ENCODE measurements around the gene MAP3K12. TPM values are rescaled to one million over a fixed set of nuclear protein-coding genes. Genes with fewer than 3 reads are reported as not detected.
A peak's percentile ranks its signal among the peaks of the same experiment; 100 is the strongest.

The MAP3K12 gene
- total and polyA plus RNA-seq, 2 donors (not counting 1 experiment from before 2014, with no cell fraction given): 31.6 to 40.8 TPM

DNA sequence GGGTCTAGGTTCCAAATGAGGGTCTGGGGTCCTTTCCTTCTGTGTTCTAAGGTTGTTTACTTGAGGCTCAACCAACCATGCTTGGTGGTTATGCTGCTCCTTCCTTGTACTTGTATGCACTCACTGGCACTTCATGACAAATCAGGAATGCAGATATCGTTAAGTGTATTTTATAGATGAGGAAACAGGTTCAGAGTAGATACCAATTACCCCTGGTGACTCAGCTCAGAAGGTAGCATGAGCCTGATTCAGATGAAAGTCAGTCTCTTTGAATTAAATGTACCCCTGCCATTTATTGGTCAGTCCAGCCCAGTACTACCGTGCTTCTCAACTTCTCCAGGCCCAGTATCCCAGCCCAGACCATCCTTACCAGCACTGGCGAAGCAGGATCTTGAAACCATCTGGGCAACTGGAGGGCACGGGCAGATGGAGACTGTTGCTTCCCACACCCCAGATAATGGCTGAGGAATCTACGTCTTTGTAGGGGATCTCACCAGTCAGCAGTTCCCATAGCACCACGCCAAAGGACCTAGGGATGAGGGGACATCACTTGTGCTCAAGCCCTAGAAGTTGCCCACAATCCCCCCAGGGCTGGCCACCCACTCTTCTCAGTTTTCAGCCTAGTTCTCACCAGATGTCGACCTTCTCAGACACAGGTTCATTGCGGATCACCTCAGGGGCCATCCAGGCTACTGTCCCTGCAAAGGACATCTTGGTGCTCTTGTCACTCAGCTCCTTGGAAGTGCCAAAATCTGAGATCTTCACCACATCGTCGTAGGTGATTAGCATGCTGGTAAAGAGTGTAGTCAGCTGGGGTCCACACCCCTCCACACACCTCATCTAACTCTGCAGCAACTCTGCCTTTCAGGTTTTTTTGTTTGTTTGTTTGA lies 14.3 kb downstream of the MAP3K12 start:
- peaks cover 45% of the 10 kb centered on the region for H3K36me3 ChIP-seq (ENCODE audit: control insufficient read depth, insufficient read depth, low read length)
- H3K79me2 ChIP-seq (ENCODE audit: control insufficient read depth, insufficient read depth, low read length): peaks cover 4% of the 10 kb centered on the region
- no peaks in the 10 kb centered on the region for H3K27me3 ChIP-seq (ENCODE audit: control insufficient read depth, insufficient read depth, low read length)
- H3K4me2 ChIP-seq (ENCODE audit: extremely low read depth, insufficient read depth, low read length): no peak overlapping the region
- H3K27ac ChIP-seq (ENCODE audit: insufficient read depth, low read length): no peak overlapping the region
- peaks cover 18% of the 10 kb centered on the region for H3K4me1 ChIP-seq (ENCODE audit: control insufficient read depth, extremely low read depth, insufficient read depth, low read length)
- DNase-seq (ENCODE audit: low read depth in 2 of 2): peak in 1 of 2 donors; percentile 45
- no peak overlapping the region for H3K4me3 ChIP-seq (replicated peaks in 1 of 4; ENCODE audit: control extremely low read depth in 1 of 4, insufficient read depth in 1 of 4, low read depth in 3 of 4, low read length in 4 of 4)
- TF ChIP-seq EZH2 (IDR thresholded peaks at IDR 0.05; ENCODE audit: low read length, missing control alignments): no peak
- TF ChIP-seq, protein P1, sequence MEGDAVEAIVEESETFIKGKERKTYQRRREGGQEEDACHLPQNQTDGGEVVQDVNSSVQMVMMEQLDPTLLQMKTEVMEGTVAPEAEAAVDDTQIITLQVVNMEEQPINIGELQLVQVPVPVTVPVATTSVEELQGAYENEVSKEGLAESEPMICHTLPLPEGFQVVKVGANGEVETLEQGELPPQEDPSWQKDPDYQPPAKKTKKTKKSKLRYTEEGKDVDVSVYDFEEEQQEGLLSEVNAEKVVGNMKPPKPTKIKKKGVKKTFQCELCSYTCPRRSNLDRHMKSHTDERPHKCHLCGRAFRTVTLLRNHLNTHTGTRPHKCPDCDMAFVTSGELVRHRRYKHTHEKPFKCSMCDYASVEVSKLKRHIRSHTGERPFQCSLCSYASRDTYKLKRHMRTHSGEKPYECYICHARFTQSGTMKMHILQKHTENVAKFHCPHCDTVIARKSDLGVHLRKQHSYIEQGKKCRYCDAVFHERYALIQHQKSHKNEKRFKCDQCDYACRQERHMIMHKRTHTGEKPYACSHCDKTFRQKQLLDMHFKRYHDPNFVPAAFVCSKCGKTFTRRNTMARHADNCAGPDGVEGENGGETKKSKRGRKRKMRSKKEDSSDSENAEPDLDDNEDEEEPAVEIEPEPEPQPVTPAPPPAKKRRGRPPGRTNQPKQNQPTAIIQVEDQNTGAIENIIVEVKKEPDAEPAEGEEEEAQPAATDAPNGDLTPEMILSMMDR (conservative IDR thresholded peaks at IDR 0.05 in 1 of 2, IDR thresholded peaks at IDR 0.05 in 1 of 2; ENCODE audit: low read depth in 1 of 2, low read length in 2 of 2): no peak
- no peaks in the 10 kb centered on the region for H4K20me1 ChIP-seq (ENCODE audit: control insufficient read depth, extremely low read depth, insufficient read depth, low read length)
- H3K9ac ChIP-seq (ENCODE audit: insufficient read depth, low read length): no peak overlapping the region
- H2AFZ ChIP-seq (ENCODE audit: low read length): no peak overlapping the region
- no peaks in the 10 kb centered on the region for H3K9me3 ChIP-seq (ENCODE audit: control insufficient read depth, insufficient read depth, low read depth, low read length)

DNA sequence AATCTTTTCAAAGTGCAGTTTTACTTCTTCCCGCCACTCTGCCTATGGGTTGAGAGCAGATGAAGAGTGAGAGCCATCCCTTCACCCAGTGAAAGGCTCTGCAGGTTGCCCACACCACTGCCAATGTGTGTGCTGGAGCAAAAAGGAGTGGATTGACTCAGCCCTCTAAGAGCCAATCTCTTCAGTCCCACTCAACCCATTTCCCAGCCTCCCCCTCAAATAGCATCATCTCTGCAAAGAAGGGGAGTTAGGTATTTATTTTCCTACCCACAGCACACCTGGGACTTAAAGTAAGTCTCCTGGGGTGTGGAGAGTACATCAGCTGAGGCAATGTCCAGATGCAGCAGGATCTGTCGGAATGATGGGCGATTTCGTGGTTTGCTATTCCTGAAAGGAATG lies 15.3 kb downstream of the MAP3K12 start:
- no peak overlapping the region for H3K27ac ChIP-seq (ENCODE audit: insufficient read depth, low read length)
- H3K4me2 ChIP-seq (ENCODE audit: extremely low read depth, insufficient read depth, low read length): no peak overlapping the region
- H4K20me1 ChIP-seq (ENCODE audit: control insufficient read depth, extremely low read depth, insufficient read depth, low read length): no peaks in the 10 kb centered on the region
- no peak overlapping the region for H3K9ac ChIP-seq (ENCODE audit: insufficient read depth, low read length)
- no peak for DNase-seq (ENCODE audit: low read depth in 2 of 2)
- TF ChIP-seq EZH2 (IDR thresholded peaks at IDR 0.05; ENCODE audit: low read length, missing control alignments): no peak
- TF ChIP-seq, protein P1 (conservative IDR thresholded peaks at IDR 0.05 in 1 of 2, IDR thresholded peaks at IDR 0.05 in 1 of 2; ENCODE audit: low read depth in 1 of 2, low read length in 2 of 2): no peak
- no peak overlapping the region for H2AFZ ChIP-seq (ENCODE audit: low read length)
- H3K9me3 ChIP-seq (ENCODE audit: control insufficient read depth, insufficient read depth, low read depth, low read length): no peaks in the 10 kb centered on the region
- H3K36me3 ChIP-seq (ENCODE audit: control insufficient read depth, insufficient read depth, low read length): peaks cover 47% of the 10 kb centered on the region
- no peaks in the 10 kb centered on the region for H3K27me3 ChIP-seq (ENCODE audit: control insufficient read depth, insufficient read depth, low read length)
- H3K4me3 ChIP-seq (replicated peaks in 1 of 4; ENCODE audit: control extremely low read depth in 1 of 4, insufficient read depth in 1 of 4, low read depth in 3 of 4, low read length in 4 of 4): no peak overlapping the region
- H3K4me1 ChIP-seq (ENCODE audit: control insufficient read depth, extremely low read depth, insufficient read depth, low read length): peaks cover 24% of the 10 kb centered on the region
- peaks cover 4% of the 10 kb centered on the region for H3K79me2 ChIP-seq (ENCODE audit: control insufficient read depth, insufficient read depth, low read length)

DNA sequence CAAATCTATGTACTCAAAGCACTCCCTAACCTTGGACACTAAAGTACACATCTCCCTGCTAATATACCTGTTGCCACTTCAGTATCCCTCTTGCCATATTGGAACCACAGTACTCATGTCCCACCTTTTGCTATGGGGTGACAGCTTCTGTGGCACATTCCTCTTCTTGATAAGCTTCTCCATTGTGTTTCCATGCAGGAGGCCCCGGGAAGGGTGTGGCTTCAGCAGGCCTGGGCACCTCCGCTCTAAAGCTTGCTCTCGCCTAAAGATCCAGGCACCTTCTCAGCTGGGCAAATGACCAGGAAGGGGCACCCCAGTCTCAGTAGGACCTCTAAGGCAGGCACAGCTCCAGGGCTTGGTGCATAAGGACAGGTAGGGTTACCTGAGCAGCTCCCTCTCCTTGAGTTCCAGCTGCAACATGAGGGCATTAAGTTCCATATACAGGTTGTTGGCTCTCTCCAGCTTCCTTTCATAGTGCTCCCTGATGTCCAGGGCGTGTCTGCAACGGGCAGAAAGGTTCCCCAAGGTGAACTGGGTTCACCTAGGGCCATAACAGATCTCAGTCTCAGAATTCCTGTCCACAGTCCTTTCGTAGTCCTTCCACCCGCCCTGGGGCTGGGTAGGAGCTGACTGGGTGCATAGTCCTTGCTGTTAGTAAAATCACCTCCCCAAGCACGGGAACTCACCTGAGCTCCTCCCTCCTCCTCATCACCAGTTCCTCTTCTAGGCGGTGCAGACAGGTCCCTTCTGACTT lies 15.9 kb downstream of the MAP3K12 start:
- H3K27me3 ChIP-seq (ENCODE audit: control insufficient read depth, insufficient read depth, low read length): no peaks in the 10 kb centered on the region
- no peaks in the 10 kb centered on the region for H4K20me1 ChIP-seq (ENCODE audit: control insufficient read depth, extremely low read depth, insufficient read depth, low read length)
- no peak for DNase-seq (ENCODE audit: low read depth in 2 of 2)
- no peak overlapping the region for H2AFZ ChIP-seq (ENCODE audit: low read length)
- no peak overlapping the region for H3K27ac ChIP-seq (ENCODE audit: insufficient read depth, low read length)
- H3K4me1 ChIP-seq (ENCODE audit: control insufficient read depth, extremely low read depth, insufficient read depth, low read length): peaks cover 24% of the 10 kb centered on the region
- no peak for TF ChIP-seq EZH2 (IDR thresholded peaks at IDR 0.05; ENCODE audit: low read length, missing control alignments)
- TF ChIP-seq, protein P1 (conservative IDR thresholded peaks at IDR 0.05 in 1 of 2, IDR thresholded peaks at IDR 0.05 in 1 of 2; ENCODE audit: low read depth in 1 of 2, low read length in 2 of 2): no peak
- H3K9ac ChIP-seq (ENCODE audit: insufficient read depth, low read length): no peak overlapping the region
- no peaks in the 10 kb centered on the region for H3K9me3 ChIP-seq (ENCODE audit: control insufficient read depth, insufficient read depth, low read depth, low read length)
- no peak overlapping the region for H3K4me3 ChIP-seq (replicated peaks in 1 of 4; ENCODE audit: control extremely low read depth in 1 of 4, insufficient read depth in 1 of 4, low read depth in 3 of 4, low read length in 4 of 4)
- H3K79me2 ChIP-seq (ENCODE audit: control insufficient read depth, insufficient read depth, low read length): peaks cover 4% of the 10 kb centered on the region
- H3K4me2 ChIP-seq (ENCODE audit: extremely low read depth, insufficient read depth, low read length): no peak overlapping the region
- peaks cover 47% of the 10 kb centered on the region for H3K36me3 ChIP-seq (ENCODE audit: control insufficient read depth, insufficient read depth, low read length)

Measured in fibroblast of lung (primary cell).